Activated CD4-positive, CD25-positive, alpha-beta regulatory T cell treated with anti-CD3 and anti-CD28 coated beads, Interleukin-2, amount 50 U/mL, for 72 hours (primary cell): ENCODE data around the gene FASTK.

Experiments used
- DNase-seq: peaks from one replicate; pipeline ENCODE4 v3.0.0; 2021

Gene FASTK

GRCh38 chr7:151095828-151096475, 15.3 kb upstream of the FASTK start:
- DNase-seq, result no peak

GRCh38 chr7:151095123-151095797, 14.7 kb upstream of the FASTK start:
- DNase-seq, result no peak

GRCh38 chr7:151094675-151095074, 14.1 kb upstream of the FASTK start:
- no peak for DNase-seq

- no peak for DNase-seq
Observed at GRCh38 chr7:151093748-151094147, 13.1 kb upstream of the FASTK start.

- no peak for DNase-seq
Observed at GRCh38 chr7:151091988-151092387, 11.4 kb upstream of the FASTK start.

- DNase-seq, result no peak
Observed at GRCh38 chr7:151091431-151091830, 10.8 kb upstream of the FASTK start.

- DNase-seq, result no peak
Observed at GRCh38 chr7:151091003-151091402, 10.4 kb upstream of the FASTK start.

- DNase-seq, result no peak
Observed at GRCh38 chr7:151089893-151090730, 9.5 kb upstream of the FASTK start.

GRCh38 chr7:151088856-151089699, 8.5 kb upstream of the FASTK start:
- no peak for DNase-seq

GRCh38 chr7:151088019-151088855, 7.6 kb upstream of the FASTK start:
- DNase-seq, result no peak

- DNase-seq, result peak; percentile 55
Observed at GRCh38 chr7:151087245-151088018, 6.8 kb upstream of the FASTK start.

GRCh38 chr7:151086802-151087244, 6.2 kb upstream of the FASTK start:
- peak; percentile 50 for DNase-seq

- DNase-seq, result peak; percentile 53
Observed at GRCh38 chr7:151085691-151086620, 5.3 kb upstream of the FASTK start, which contains the start of gene AGAP3. Gene AGAP3, plus strand, starts transcription at chr7:151086475. Its CDS starts 267 bp downstream, at chr7:151086742.

GRCh38 chr7:151085329-151085690, 4.7 kb upstream of the FASTK start:
- no peak for DNase-seq

- DNase-seq, result no peak
Observed at GRCh38 chr7:151083824-151084160, 3.2 kb upstream of the FASTK start.

GRCh38 chr7:151083071-151083823, 2.6 kb upstream of the FASTK start, which contains the start of gene TMUB1:
Gene TMUB1, minus strand, starts transcription at chr7:151083493. Its CDS starts 930 bp downstream, at chr7:151082563.
- peak; percentile 82 for DNase-seq

GRCh38 chr7:151082141-151083070, 1.8 kb upstream of the FASTK start:
- DNase-seq, result no peak
